Smooth muscle cell (in vitro differentiated cells): Measurements from ENCODE around the gene MIB2. TPM values are rescaled to one million over a fixed set of nuclear protein-coding genes. Genes with fewer than 3 reads are reported as not detected.

Source experiments
- DNase-seq: peaks from one replicate; lab custom pipeline; 2025; ENCODE audit not compliant: unreplicated experiment; lab: John Stamatoyannopoulos, UW
- H2AFZ ChIP-seq: fragments of 200-600 bp; sonication (generic); 2 replicates; pipeline ENCODE4 v1.6.0; 2016; ENCODE audit warnings: antibody characterized with exemption, low read depth, mild to moderate bottlenecking
- H3F3A ChIP-seq: fragments of 200-600 bp; sonication (generic); 2 replicates; pipeline ENCODE4 v1.6.0; 2017; ENCODE audit warnings: antibody characterized with exemption, low read depth
- H3K27ac ChIP-seq: fragments of 200-600 bp; sonication (generic); 2 replicates; pipeline ENCODE4 v1.5.1; 2016; ENCODE audit warnings: low read depth, mild to moderate bottlenecking
- H3K27me3 ChIP-seq: fragments of 200-600 bp; sonication (generic); 2 replicates; pipeline ENCODE4 v1.6.1; 2016; ENCODE audit warnings: low read depth, mild to moderate bottlenecking
- H3K36me3 ChIP-seq: fragments of 200-600 bp; sonication (generic); 2 replicates; pipeline ENCODE4 v1.5.1; 2016; ENCODE audit warnings: low read depth
- H3K4me1 ChIP-seq: fragments of 200-600 bp; sonication (generic); 2 replicates; pipeline ENCODE4 v1.5.1; 2016; ENCODE audit warnings: low read depth
- H3K4me2 ChIP-seq: fragments of 200-600 bp; sonication (generic); 2 replicates; pipeline ENCODE4 v1.6.0; 2016; ENCODE audit warnings: mild to moderate bottlenecking
- H3K4me3 ChIP-seq: fragments of 200-600 bp; sonication (generic); 2 replicates; pipeline ENCODE4 v1.5.1; 2016; ENCODE audit warnings: mild to moderate bottlenecking
- H3K79me2 ChIP-seq: fragments of 200-600 bp; sonication (generic); 2 replicates; pipeline ENCODE4 v1.6.0; 2016; ENCODE audit warnings: low read depth, mild to moderate bottlenecking
- H3K9ac ChIP-seq: fragments of 200-600 bp; sonication (generic); 2 replicates; pipeline ENCODE4 v1.6.0; 2016; ENCODE audit warnings: low read depth
- H3K9me3 ChIP-seq: fragments of 200-600 bp; sonication (generic); replicated peaks from 2 replicates; pipeline ENCODE4 v1.5.1; 2016; ENCODE audit warnings: low read depth
- H4K20me1 ChIP-seq: fragments of 200-600 bp; sonication (generic); 2 replicates; pipeline ENCODE4 v1.6.0; 2016; ENCODE audit warnings: low read depth
- WGBS: methylation state at CpG from one replicate; pipeline ENCODE4 v1.1.7; 2016; ENCODE audit warnings: low lambda C conversion rate; 5-methylcytosine and 5-hydroxymethylcytosine counted together
- polyA plus RNA-seq: library from polyadenylated mRNA; unstranded; fragments of >200 nt; fragmentation: Nextera tagmentation; extraction: Ambion mirVana; gene quantifications from 2 replicates; pipeline ENCODE4 v1.2.1, GENCODE V29; 2016
- total RNA-seq: library from RNA; depleted of rRNA; stranded (reverse); fragments of >200 nt; gene quantifications from 2 replicates; pipeline ENCODE4 v1.2.3, GENCODE V29; 2014
- TF ChIP-seq, protein P1 (sequence below): fragments of 200-600 bp; sonication (generic); IDR thresholded peaks from 2 replicates; pipeline ENCODE4 v1.5.1; 2017; ENCODE audit warnings: borderline replicate concordance, mild to moderate bottlenecking, antibody characterized with exemption; ENCODE audit not compliant: insufficient read depth, poor library complexity, severe bottlenecking

The MIB2 gene
- total and polyA plus RNA-seq, 2 experiments from 2014 or later, result 42.7 to 61.2 TPM

DNA sequence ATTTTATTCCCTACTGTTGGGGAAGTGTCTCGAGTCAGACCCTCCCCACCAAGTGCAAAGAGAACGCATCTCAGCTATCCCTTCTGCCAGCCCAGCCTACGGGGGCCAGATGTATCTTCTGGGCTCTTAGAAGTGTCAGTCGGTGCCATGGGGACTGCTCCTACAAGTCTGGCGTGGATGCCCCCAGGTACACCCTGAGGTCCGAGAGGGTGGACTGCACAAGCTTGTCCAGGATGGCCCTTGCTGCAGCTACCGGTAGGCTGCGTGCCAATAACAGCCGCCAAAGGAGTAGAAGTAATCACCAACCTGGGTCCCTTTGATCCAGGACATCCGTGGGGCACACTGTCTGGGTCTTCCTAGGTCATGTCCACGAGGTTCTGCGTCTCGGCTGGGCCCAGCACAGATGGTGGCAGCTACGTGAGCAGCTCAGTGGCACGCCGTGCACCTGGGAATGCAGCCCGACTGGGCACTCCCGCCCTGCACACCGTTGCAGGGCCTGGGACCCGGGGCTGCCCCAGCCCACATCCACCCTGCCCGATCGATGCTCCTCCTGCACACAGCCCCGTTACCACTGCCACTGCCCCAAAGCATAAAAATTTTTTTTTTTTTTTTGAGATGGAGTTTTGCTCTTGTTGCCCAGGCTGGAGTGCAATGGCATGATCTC is 31.8 kb upstream of the MIB2 start:
- Histone ChIP-seq H3K36me3 (no peaks in the 10 kb centered on the region), H4K20me1 (no peaks in the 10 kb centered on the region), H3K27me3 (peaks cover 12% of the 10 kb centered on the region), H3K4me3 (no peak overlapping the region), H3K27ac (no peak overlapping the region), H2AFZ (no peak overlapping the region), H3K4me1 (no peaks in the 10 kb centered on the region), H3K79me2 (no peaks in the 10 kb centered on the region), H3K9me3 (no peaks in the 10 kb centered on the region), H3K9ac (no peak overlapping the region), H3F3A (no peaks in the 10 kb centered on the region), H3K4me2 (no peak overlapping the region)
- TF ChIP-seq, protein P1, sequence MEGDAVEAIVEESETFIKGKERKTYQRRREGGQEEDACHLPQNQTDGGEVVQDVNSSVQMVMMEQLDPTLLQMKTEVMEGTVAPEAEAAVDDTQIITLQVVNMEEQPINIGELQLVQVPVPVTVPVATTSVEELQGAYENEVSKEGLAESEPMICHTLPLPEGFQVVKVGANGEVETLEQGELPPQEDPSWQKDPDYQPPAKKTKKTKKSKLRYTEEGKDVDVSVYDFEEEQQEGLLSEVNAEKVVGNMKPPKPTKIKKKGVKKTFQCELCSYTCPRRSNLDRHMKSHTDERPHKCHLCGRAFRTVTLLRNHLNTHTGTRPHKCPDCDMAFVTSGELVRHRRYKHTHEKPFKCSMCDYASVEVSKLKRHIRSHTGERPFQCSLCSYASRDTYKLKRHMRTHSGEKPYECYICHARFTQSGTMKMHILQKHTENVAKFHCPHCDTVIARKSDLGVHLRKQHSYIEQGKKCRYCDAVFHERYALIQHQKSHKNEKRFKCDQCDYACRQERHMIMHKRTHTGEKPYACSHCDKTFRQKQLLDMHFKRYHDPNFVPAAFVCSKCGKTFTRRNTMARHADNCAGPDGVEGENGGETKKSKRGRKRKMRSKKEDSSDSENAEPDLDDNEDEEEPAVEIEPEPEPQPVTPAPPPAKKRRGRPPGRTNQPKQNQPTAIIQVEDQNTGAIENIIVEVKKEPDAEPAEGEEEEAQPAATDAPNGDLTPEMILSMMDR, result no peak
- WGBS, result 92% methylated on average over 23 of the region's 23 CpGs
- no peak for DNase-seq

DNA sequence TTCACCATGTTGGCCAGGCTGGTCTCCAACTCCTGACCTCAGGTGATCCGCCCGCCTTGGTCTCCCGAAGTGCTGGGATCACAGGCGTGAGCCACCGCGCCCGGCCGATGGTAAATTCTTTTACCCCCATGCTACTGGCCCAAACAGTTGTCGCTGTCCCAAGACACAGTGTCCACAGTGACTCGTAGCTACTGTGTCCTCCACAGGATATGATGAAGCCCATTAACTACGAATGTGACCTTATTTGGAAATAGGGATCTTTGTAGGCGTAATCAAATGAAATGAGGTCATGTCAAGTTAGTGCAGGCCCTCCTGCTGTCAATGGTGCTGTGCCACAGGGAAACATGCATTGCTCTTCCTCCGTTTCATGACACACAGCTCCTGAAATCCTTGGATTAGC is 23.8 kb upstream of the MIB2 start:
- no peak overlapping the region for H3K27ac ChIP-seq
- peaks cover 11% of the 10 kb centered on the region for H3K27me3 ChIP-seq
- H3K9ac ChIP-seq, result no peak overlapping the region
- WGBS, result 87% methylated on average over 13 of the region's 13 CpGs
- H3K4me3 ChIP-seq, result no peak overlapping the region
- no peaks in the 10 kb centered on the region for H3K36me3 ChIP-seq
- no peaks in the 10 kb centered on the region for H3F3A ChIP-seq
- H4K20me1 ChIP-seq, result no peaks in the 10 kb centered on the region
- no peak for DNase-seq
- no peaks in the 10 kb centered on the region for H3K4me1 ChIP-seq
- no peak overlapping the region for H3K4me2 ChIP-seq
- no peaks in the 10 kb centered on the region for H3K79me2 ChIP-seq
- H2AFZ ChIP-seq, result no peak overlapping the region
- no peaks in the 10 kb centered on the region for H3K9me3 ChIP-seq
- TF ChIP-seq, protein P1, result no peak

DNA sequence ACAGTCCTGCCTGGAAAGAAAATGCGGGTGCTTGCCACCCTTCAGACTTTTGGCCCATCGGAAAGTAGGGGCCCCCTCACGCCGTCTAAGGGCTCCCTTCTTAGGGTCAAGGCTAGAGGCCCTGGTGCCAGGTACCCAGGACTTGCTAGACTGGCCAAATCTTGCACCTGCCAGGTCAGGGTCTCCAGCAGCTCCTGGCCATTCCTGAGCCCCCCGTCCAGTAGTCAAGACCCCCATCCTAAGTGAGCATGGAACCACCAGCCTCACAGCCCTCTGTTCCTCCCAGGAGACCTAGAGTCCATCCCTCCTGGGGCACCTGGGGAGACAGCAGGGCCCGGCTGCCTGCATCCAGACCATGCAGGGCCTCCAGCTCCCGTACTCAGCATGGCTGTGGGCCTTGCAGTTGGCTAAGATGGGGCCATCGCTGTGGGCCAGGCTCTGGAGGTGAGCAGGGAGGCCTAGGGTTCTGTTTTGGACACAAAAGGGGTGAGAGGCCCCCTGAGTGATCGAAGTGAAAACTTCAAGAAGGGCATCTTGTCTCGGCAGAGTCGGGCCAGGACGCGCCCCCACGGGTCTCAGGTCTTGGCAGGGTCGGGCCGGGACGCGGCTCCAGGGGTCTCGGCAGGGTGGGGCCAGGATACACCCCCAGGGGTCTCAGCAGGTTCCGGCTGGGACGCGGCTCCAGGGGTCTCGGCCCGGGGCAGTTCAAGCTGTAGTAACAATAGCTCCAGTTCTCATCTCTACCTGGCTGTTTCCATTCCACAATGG is 21.3 kb upstream of the MIB2 start:
- Histone ChIP-seq H3K4me2 (no peak overlapping the region), H3F3A (no peaks in the 10 kb centered on the region), H3K27ac (no peak overlapping the region), H3K4me3 (no peak overlapping the region), H4K20me1 (no peaks in the 10 kb centered on the region), H3K9ac (no peak overlapping the region), H3K27me3 (peaks cover 33% of the 10 kb centered on the region), H3K9me3 (no peaks in the 10 kb centered on the region), H3K79me2 (no peaks in the 10 kb centered on the region), H3K4me1 (no peaks in the 10 kb centered on the region), H2AFZ (no peak overlapping the region), H3K36me3 (no peaks in the 10 kb centered on the region)
- WGBS, result 93% methylated on average over 20 of the region's 24 CpGs
- no peak for DNase-seq
- TF ChIP-seq, protein P1, result no peak
